Measurements from ENCODE around the gene TPCN2. TPM values are rescaled to one million over a fixed set of nuclear protein-coding genes. Genes with fewer than 3 reads are reported as not detected.

TPCN2 gene
- total and polyA plus RNA-seq, 2 of the 4 experiments (the other 2 are of a cell fraction) = 3.4 to 8.0 TPM

DNA sequence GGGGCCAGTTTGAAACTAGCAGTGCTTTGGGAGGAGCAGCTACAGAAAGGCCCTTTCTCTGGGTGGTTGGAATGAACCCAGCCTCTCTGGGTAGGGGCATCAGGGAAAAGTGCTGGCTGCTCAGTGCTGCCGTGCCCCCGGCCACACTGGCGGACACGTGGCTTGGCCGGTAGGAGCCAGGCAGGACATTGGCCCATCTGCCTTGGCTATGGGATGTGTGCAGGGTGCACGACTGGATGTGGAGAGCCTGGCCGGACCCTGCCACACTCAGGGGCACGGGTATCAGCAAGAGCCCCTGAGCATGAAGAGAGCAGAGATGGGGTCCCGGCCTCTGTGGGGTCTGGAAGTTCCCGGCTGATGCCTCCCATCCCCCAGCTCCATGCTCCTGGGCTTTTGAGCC is 46.6 kb downstream of the TPCN2 start:
- Histone ChIP-seq H3K4me3 (ENCODE audit: insufficient read depth, low read depth, low read length) (no peak overlapping the region), H3K9me1 (ENCODE audit: insufficient read depth, low read length) (no peaks in the 10 kb centered on the region), H4K8ac (ENCODE audit: low read depth in 2 of 2, low read length in 2 of 2) (no peak overlapping the region), H3K4ac (ENCODE audit: low read depth, low read length) (no peak overlapping the region), H2BK20ac (ENCODE audit: low read depth, low read length) (no peak overlapping the region), H2BK120ac (ENCODE audit: low read depth, low read length) (no peak overlapping the region), H3K27me3 (ENCODE audit: control insufficient read depth, insufficient read depth, low read length) (no peaks in the 10 kb centered on the region), H3K27ac (ENCODE audit: insufficient read depth, low read length) (no peak overlapping the region), H4K91ac (ENCODE audit: insufficient read depth, low read depth, low read length) (no peak overlapping the region), H4K5ac (ENCODE audit: low read depth, low read length) (no peak overlapping the region), H3K4me2 (ENCODE audit: low read depth, low read length) (no peak overlapping the region), H3K4me1 (ENCODE audit: control insufficient read depth, insufficient read depth, low read length) (no peaks in the 10 kb centered on the region), H4K20me1 (ENCODE audit: insufficient read depth, low read length) (no peaks in the 10 kb centered on the region), H3K14ac (replicated peaks; ENCODE audit: low read depth, low read length) (no peak overlapping the region), H2AFZ (replicated peaks; ENCODE audit: low read length, poor library complexity) (no peak overlapping the region), H3K79me1 (ENCODE audit: low read depth in 1 of 2, low read length in 2 of 2) (no peaks in the 10 kb centered on the region), H3K9me3 (ENCODE audit: control insufficient read depth, insufficient read depth, low read length) (no peaks in the 10 kb centered on the region), H2AK5ac (ENCODE audit: low read depth, low read length) (no peak overlapping the region), H2BK15ac (ENCODE audit: low read depth, low read length) (no peak overlapping the region), H3K36me3 (ENCODE audit: control insufficient read depth, insufficient read depth, low read length) (peaks cover 12% of the 10 kb centered on the region), H3K23ac (ENCODE audit: low read depth, low read length) (no peak overlapping the region), H3K56ac (ENCODE audit: extremely low read depth, insufficient read depth, low read length) (no peak overlapping the region), H2BK5ac (ENCODE audit: low read depth, low read length, poor library complexity, severe bottlenecking) (no peak overlapping the region), H3K18ac (ENCODE audit: low read depth, low read length) (no peak overlapping the region), H2AK9ac (replicated peaks; ENCODE audit: low read depth, low read length, poor library complexity) (no peak overlapping the region), H3K9ac (ENCODE audit: low read depth, low read length) (no peak overlapping the region)
- intact Hi-C loops (cut with micrococcal nuclease) = no loop called here
- POLR2A ChIA-PET (ENCODE audit: unreplicated experiment) = interaction anchor here (0.5 kb wide), 1 partner anchor 156 kb away, joined by 3 read pairs; no protein-coding TSS in a partner anchor
- BruUV-seq (replicated peaks) = no TSS peak
- no peak for DNase-seq
- TF ChIP-seq, protein P1, sequence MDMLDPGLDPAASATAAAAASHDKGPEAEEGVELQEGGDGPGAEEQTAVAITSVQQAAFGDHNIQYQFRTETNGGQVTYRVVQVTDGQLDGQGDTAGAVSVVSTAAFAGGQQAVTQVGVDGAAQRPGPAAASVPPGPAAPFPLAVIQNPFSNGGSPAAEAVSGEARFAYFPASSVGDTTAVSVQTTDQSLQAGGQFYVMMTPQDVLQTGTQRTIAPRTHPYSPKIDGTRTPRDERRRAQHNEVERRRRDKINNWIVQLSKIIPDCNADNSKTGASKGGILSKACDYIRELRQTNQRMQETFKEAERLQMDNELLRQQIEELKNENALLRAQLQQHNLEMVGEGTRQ (IDR thresholded peaks at IDR 0.05; ENCODE audit: low read depth, low read length) = no peak
- TF ChIP-seq, protein P2, sequence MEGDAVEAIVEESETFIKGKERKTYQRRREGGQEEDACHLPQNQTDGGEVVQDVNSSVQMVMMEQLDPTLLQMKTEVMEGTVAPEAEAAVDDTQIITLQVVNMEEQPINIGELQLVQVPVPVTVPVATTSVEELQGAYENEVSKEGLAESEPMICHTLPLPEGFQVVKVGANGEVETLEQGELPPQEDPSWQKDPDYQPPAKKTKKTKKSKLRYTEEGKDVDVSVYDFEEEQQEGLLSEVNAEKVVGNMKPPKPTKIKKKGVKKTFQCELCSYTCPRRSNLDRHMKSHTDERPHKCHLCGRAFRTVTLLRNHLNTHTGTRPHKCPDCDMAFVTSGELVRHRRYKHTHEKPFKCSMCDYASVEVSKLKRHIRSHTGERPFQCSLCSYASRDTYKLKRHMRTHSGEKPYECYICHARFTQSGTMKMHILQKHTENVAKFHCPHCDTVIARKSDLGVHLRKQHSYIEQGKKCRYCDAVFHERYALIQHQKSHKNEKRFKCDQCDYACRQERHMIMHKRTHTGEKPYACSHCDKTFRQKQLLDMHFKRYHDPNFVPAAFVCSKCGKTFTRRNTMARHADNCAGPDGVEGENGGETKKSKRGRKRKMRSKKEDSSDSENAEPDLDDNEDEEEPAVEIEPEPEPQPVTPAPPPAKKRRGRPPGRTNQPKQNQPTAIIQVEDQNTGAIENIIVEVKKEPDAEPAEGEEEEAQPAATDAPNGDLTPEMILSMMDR (conservative IDR thresholded peaks at IDR 0.05; ENCODE audit: low read depth, low read length) = no peak
- no peak for TF ChIP-seq POLR2A (IDR thresholded peaks at IDR 0.05; ENCODE audit: low read depth, low read length)
- TF ChIP-seq MXI1 (IDR thresholded peaks at IDR 0.05; ENCODE audit: borderline replicate concordance, low read depth, low read length) = no peak
- no peak for TF ChIP-seq MAFK (IDR thresholded peaks at IDR 0.05; ENCODE audit: low read depth, low read length)
- no peak for TF ChIP-seq RFX5 (IDR thresholded peaks at IDR 0.05; ENCODE audit: low read depth, low read length)
- no peak for TF ChIP-seq MAZ (IDR thresholded peaks at IDR 0.05; ENCODE audit: borderline replicate concordance, low read depth, low read length)
- no peak for TF ChIP-seq NFE2L2 (IDR thresholded peaks at IDR 0.05; ENCODE audit: low read depth, low read length)
- no peak for TF ChIP-seq RAD21 (IDR thresholded peaks at IDR 0.05; ENCODE audit: low read length)
- no peak for TF ChIP-seq RCOR1 (IDR thresholded peaks at IDR 0.05; ENCODE audit: insufficient replicate concordance, low read length)
- TF ChIP-seq CHD1 (IDR thresholded peaks at IDR 0.05; ENCODE audit: low read depth, low read length) = no peak
- no peak for TF ChIP-seq SMC3 (IDR thresholded peaks at IDR 0.05; ENCODE audit: low read depth, low read length)
- TF ChIP-seq, protein P3, sequence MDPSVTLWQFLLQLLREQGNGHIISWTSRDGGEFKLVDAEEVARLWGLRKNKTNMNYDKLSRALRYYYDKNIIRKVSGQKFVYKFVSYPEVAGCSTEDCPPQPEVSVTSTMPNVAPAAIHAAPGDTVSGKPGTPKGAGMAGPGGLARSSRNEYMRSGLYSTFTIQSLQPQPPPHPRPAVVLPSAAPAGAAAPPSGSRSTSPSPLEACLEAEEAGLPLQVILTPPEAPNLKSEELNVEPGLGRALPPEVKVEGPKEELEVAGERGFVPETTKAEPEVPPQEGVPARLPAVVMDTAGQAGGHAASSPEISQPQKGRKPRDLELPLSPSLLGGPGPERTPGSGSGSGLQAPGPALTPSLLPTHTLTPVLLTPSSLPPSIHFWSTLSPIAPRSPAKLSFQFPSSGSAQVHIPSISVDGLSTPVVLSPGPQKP (IDR thresholded peaks at IDR 0.05; ENCODE audit: borderline replicate concordance, low read depth, low read length) = no peak
- TF ChIP-seq CEBPB (IDR thresholded peaks at IDR 0.05; ENCODE audit: low read depth, low read length) = no peak
- in situ Hi-C loops (cut with MboI; ENCODE audit: low sequenced_read_pairs) = no loop called here
- 80% methylated on average over 1 of the region's 10 CpGs; no CpG with 5 or more reads in 1 of the 2 experiments for WGBS, 2 experiments (ENCODE audit: extremely low coverage in 2 of 2, insufficient read length in 1 of 2)
- dilution Hi-C loops (cut with HindIII; ENCODE audit: low sequenced_read_pairs, unreplicated experiment) = no loop called here
- no peak for ATAC-seq (ENCODE audit: low read depth)
- CTCF ChIA-PET = no interaction called here

Data from IMR-90 (cell line).